Endothelial cell of umbilical vein (primary cell): Measurements from ENCODE around the gene NUBPL. TPM values are rescaled to one million over a fixed set of nuclear protein-coding genes. Genes with fewer than 3 reads are reported as not detected.

Source experiments
- BruUV-seq: library from RNA; stranded (reverse); fragments of 400-500 nt; replicated peaks from 2 replicates; lab custom pipeline; 2021; lab: Mats Ljungman, UMichigan
- CTCF ChIA-PET: fragments of 300-600, 350-600 bp; sonication (Branson Sonifier 250); formaldehyde crosslinking; loops from one replicate; lab custom pipeline; 2021; ENCODE audit warnings: antibody characterized with exemption, inconsistent platforms; lab: Charles Lee
- POLR2A ChIA-PET: fragments of 300-600, 350-600 bp; sonication (Branson Sonifier 250); formaldehyde crosslinking; loops from one replicate; lab custom pipeline; 2021; ENCODE audit warnings: antibody characterized with exemption, inconsistent platforms; lab: Charles Lee
- DNase-seq: peaks from one replicate; pipeline ENCODE4 v3.0.0-alpha.2; 2011; ENCODE audit warnings: low read depth, low spot score
- FAIRE-seq: peaks from 2 replicates; lab custom pipeline; 2011; peaks lifted over from hg19 to GRCh38; lab: Jason Lieb, UNC
- H2AFZ ChIP-seq: 2 replicates; pipeline ENCODE4 v1.6.0; 2012; ENCODE audit warnings: low read depth, low read length, control low read depth, inconsistent platforms
- H3K27ac ChIP-seq: 2 replicates; pipeline ENCODE4 v1.5.1; 2011; ENCODE audit warnings: low read depth, mild to moderate bottlenecking, control low read depth, low read length, moderate library complexity; ENCODE audit not compliant: insufficient read depth
- H3K27me3 ChIP-seq, 2 experiments: 2 replicates each; pipeline versions ENCODE4 v1.6.0 to v1.6.1; 2011; ENCODE audit warnings: low read length in 2 of 2, mixed read lengths in 1 of 2; ENCODE audit not compliant: control insufficient read depth in 2 of 2, insufficient read depth in 2 of 2
- H3K36me3 ChIP-seq, 2 experiments: 2 replicates in 1 of 2; 3 replicates in 1 of 2; pipeline ENCODE4 v1.5.1; 2011; ENCODE audit warnings: low read length in 2 of 2, mild to moderate bottlenecking in 1 of 2, moderate library complexity in 1 of 2; ENCODE audit not compliant: control insufficient read depth in 2 of 2, insufficient read depth in 2 of 2; ENCODE audit errors: extremely low read depth in 1 of 2
- H3K4me1 ChIP-seq: 3 replicates; pipeline ENCODE4 v1.5.1; 2011; ENCODE audit warnings: mild to moderate bottlenecking, low read length; ENCODE audit not compliant: control insufficient read depth, insufficient read depth; ENCODE audit errors: extremely low read depth
- H3K4me2 ChIP-seq: 2 replicates; pipeline ENCODE4 v1.6.1; 2011; ENCODE audit warnings: low read length, control low read depth, mixed read lengths; ENCODE audit not compliant: insufficient read depth
- H3K4me3 ChIP-seq, 3 experiments: fragments of 200-600 bp in 1 of 3; sonication (generic), shearing (Covaris generic) in 1 of 3; replicated peaks in 1 of 3; 2 replicates each; pipeline ENCODE4 v1.5.1; 2011 to 2016; ENCODE audit warnings: control low read depth in 3 of 3, low read length in 3 of 3, mild to moderate bottlenecking in 2 of 3, inconsistent platforms in 1 of 3, low read depth in 1 of 3, moderate library complexity in 1 of 3; ENCODE audit not compliant: insufficient read depth in 1 of 3
- H3K79me2 ChIP-seq: 2 replicates; pipeline ENCODE4 v1.6.0; 2012; ENCODE audit warnings: low read length, inconsistent platforms; ENCODE audit not compliant: control insufficient read depth, insufficient read depth
- H3K9ac ChIP-seq: replicated peaks from 2 replicates; pipeline ENCODE3; 2011; ENCODE audit warnings: low read length, control low read depth; ENCODE audit not compliant: insufficient read depth; ENCODE audit errors: extremely low read depth
- H3K9me1 ChIP-seq: replicated peaks from 3 replicates; pipeline ENCODE4 v1.6.0; 2011; ENCODE audit warnings: mild to moderate bottlenecking, low read length; ENCODE audit not compliant: control insufficient read depth, insufficient read depth; ENCODE audit errors: extremely low read depth
- H3K9me3 ChIP-seq: replicated peaks from 2 replicates; pipeline ENCODE4 v1.5.1; 2012; ENCODE audit warnings: low read length, inconsistent platforms; ENCODE audit not compliant: control insufficient read depth, insufficient read depth
- H4K20me1 ChIP-seq: replicated peaks from 2 replicates; pipeline ENCODE3; 2011; ENCODE audit warnings: mild to moderate bottlenecking, low read length; ENCODE audit not compliant: control insufficient read depth, insufficient read depth; ENCODE audit errors: extremely low read depth
- FOS ChIP-seq: IDR thresholded peaks from 2 replicates; pipeline ENCODE4 v1.6.1; 2011; ENCODE audit warnings: mild to moderate bottlenecking, low read length, moderate library complexity, borderline replicate concordance; ENCODE audit not compliant: insufficient read depth
- GATA2 ChIP-seq: IDR thresholded peaks from 2 replicates; pipeline ENCODE4 v1.7.0; 2011; ENCODE audit warnings: low read depth, mild to moderate bottlenecking, moderate library complexity, mixed read lengths, low read length; ENCODE audit not compliant: insufficient read length, insufficient read depth
- MYC ChIP-seq: IDR thresholded peaks from one replicate; pipeline ENCODE4 v1.6.1; 2011; ENCODE audit warnings: mild to moderate bottlenecking, low read depth, low read length
- POLR2A ChIP-seq: IDR thresholded peaks from 2 replicates; pipeline ENCODE4 v1.6.1; 2012; ENCODE audit warnings: low read depth, mild to moderate bottlenecking, control low read depth, low read length
- POLR2AphosphoS5 ChIP-seq: IDR thresholded peaks from 2 replicates; pipeline ENCODE4 v1.6.1; 2012; ENCODE audit warnings: low read depth, mild to moderate bottlenecking, control low read depth, low read length, moderate library complexity; ENCODE audit not compliant: insufficient read depth
- dilution Hi-C: fragments of 300-500 bp; cut with MboI; formaldehyde crosslinking; loops from one replicate; pipeline ENCODE4 v1.15.0; 2019; ENCODE audit warnings: low sequenced_read_pairs; ENCODE audit not compliant: extremely low pct_ligation_motif_present
- intact Hi-C: fragments of 100-400 bp; cut with micrococcal nuclease; formaldehyde crosslinking; loops from one replicate; pipeline ENCODE4 v1.10.0; 2022
- polyA plus RNA-seq, 4 experiments: library from polyadenylated mRNA; depleted of rRNA in 3 of 4; stranded (reverse) in 3 of 4; unstranded in 1 of 4; fragments of >200 nt; gene quantifications; 2 replicates each; pipeline versions ENCODE4 v1.2.1 to v1.2.3, GENCODE V29; 2011 to 2012; ENCODE audit warnings: missing spikeins in 1 of 4
- total RNA-seq: library from RNA; stranded (reverse); gene quantifications from 2 replicates; pipeline ENCODE4 v1.2.3, GENCODE V29; 2021
- TF ChIP-seq, protein P1 (sequence below), 2 donors: IDR thresholded peaks; 1 replicate in 1 of 2; 2 replicates in 1 of 2; pipeline ENCODE4 v1.5.1; 2011; ENCODE audit warnings: low read length in 2 of 2, mild to moderate bottlenecking in 2 of 2, moderate library complexity in 2 of 2, control low read depth in 1 of 2, inconsistent platforms in 1 of 2, low read depth in 1 of 2; ENCODE audit not compliant: insufficient read depth in 1 of 2; ENCODE audit errors: extremely low read depth in 1 of 2
- TF ChIP-seq, protein P2 (sequence below): IDR thresholded peaks from 2 replicates; pipeline ENCODE4 v1.6.1; 2011; ENCODE audit not compliant: insufficient read depth, insufficient read length

The NUBPL gene
- total and polyA plus RNA-seq, 2 donors (not counting 3 experiments of a cell fraction or from before 2014, with no cell fraction given) = 2.1 to 12.3 TPM

DNA sequence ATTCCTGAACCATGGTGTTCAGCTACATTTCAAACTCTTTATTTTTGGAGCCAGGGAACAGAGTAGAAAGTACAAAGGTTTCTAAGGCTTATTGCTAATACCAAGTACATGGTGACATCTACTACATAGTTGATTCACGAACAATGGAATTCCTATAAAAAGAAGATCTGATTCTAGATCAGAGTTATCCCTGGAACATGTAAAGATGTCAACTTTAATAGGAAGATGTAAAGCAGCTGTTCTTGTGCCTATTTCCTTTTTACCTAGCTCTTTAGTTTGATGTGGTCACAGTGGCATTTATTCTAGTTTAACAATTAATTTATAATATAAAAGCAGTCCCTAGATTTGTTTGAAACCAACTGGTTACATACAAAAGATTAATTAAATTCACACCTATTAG lies 99.5 kb downstream of the NUBPL start:
- intact Hi-C loops = no loop called here
- DNase-seq = no peak
- no peak for FAIRE-seq
- Histone ChIP-seq H3K9me3 (no peaks in the 10 kb centered on the region), H3K4me2 (no peak overlapping the region), H3K4me3 (no peak overlapping the region), H3K79me2 (no peaks in the 10 kb centered on the region), H2AFZ (no peak overlapping the region), H3K27me3 (no peaks in the 10 kb centered on the region), H3K36me3 (no peaks in the 10 kb centered on the region), H3K9me1 (no peaks in the 10 kb centered on the region), H3K9ac (no peak overlapping the region), H4K20me1 (no peaks in the 10 kb centered on the region), H3K4me1 (no peaks in the 10 kb centered on the region), H3K27ac (no peak overlapping the region)
- TF ChIP-seq POLR2A = no peak
- TF ChIP-seq FOS = no peak
- TF ChIP-seq, protein P1, sequence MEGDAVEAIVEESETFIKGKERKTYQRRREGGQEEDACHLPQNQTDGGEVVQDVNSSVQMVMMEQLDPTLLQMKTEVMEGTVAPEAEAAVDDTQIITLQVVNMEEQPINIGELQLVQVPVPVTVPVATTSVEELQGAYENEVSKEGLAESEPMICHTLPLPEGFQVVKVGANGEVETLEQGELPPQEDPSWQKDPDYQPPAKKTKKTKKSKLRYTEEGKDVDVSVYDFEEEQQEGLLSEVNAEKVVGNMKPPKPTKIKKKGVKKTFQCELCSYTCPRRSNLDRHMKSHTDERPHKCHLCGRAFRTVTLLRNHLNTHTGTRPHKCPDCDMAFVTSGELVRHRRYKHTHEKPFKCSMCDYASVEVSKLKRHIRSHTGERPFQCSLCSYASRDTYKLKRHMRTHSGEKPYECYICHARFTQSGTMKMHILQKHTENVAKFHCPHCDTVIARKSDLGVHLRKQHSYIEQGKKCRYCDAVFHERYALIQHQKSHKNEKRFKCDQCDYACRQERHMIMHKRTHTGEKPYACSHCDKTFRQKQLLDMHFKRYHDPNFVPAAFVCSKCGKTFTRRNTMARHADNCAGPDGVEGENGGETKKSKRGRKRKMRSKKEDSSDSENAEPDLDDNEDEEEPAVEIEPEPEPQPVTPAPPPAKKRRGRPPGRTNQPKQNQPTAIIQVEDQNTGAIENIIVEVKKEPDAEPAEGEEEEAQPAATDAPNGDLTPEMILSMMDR (IDR thresholded peaks at IDR 0.05; ENCODE audit: extremely low read depth in 1 of 2, insufficient read depth in 1 of 2, low read depth in 1 of 2, low read length in 2 of 2) = no peak
- no TSS peak for BruUV-seq
- ChIA-PET POLR2A (no interaction called here), CTCF (interaction anchor here (1.1 kb wide), 1 partner anchor 14 kb away, joined by 3 read pairs; no protein-coding TSS in a partner anchor)
- dilution Hi-C loops = no loop called here

DNA sequence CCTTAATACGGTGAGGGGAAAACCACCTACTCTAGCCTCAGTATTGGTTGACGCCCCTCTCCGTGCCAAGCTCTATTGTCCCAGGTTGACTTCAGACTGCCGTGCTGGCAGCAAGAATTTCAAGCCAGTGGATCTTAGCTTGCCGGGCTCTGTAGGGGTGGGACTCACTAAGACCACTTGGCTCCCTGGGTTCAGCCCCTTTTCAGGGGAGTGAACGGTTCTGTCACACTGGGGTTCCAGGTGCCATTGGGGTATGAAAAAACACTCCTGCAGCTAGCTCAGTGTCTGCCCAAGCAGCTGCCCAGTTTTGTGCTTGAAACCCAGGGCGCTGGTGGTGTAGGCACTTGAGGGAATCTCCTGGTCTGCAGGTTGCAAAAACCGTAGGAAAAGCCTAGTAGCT lies 107.1 kb downstream of the NUBPL start:
- no peaks in the 10 kb centered on the region for H4K20me1 ChIP-seq
- CTCF ChIA-PET = no interaction called here
- no peaks in the 10 kb centered on the region for H3K4me1 ChIP-seq
- no peak overlapping the region for H3K4me3 ChIP-seq
- no peak for DNase-seq
- no peaks in the 10 kb centered on the region for H3K9me3 ChIP-seq
- H3K79me2 ChIP-seq = no peaks in the 10 kb centered on the region
- POLR2A ChIA-PET = no interaction called here
- TF ChIP-seq, protein P1 (IDR thresholded peaks at IDR 0.05; ENCODE audit: extremely low read depth in 1 of 2, insufficient read depth in 1 of 2, low read depth in 1 of 2, low read length in 2 of 2) = no peak
- TF ChIP-seq POLR2A (no peak), GATA2 (no peak), POLR2AphosphoS5 (no peak), MYC (no peak), FOS (no peak)
- TF ChIP-seq, protein P2, sequence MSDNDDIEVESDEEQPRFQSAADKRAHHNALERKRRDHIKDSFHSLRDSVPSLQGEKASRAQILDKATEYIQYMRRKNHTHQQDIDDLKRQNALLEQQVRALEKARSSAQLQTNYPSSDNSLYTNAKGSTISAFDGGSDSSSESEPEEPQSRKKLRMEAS = no peak
- no peak overlapping the region for H2AFZ ChIP-seq
- H3K27me3 ChIP-seq = no peaks in the 10 kb centered on the region
- dilution Hi-C loops = no loop called here
- no peak for FAIRE-seq
- H3K4me2 ChIP-seq = no peak overlapping the region
- H3K9me1 ChIP-seq = no peaks in the 10 kb centered on the region
- no peak overlapping the region for H3K9ac ChIP-seq
- no TSS peak for BruUV-seq
- no peak overlapping the region for H3K27ac ChIP-seq
- intact Hi-C loops = no loop called here
- no peaks in the 10 kb centered on the region for H3K36me3 ChIP-seq
